Erythroblast (primary cell): Measurements from ENCODE around the gene VIPR2.
"Not testable (repeated sequence)": the region's sequence is repeated elsewhere in the genome, so short reads cannot be mapped to it uniquely, and the experiment has no call there.

Experiments used
- DNase-seq, 2 experiments: peaks; one replicate each; lab custom pipeline; 2025; lab: John Stamatoyannopoulos, UW
- GATA1 ChIP-seq: IDR thresholded peaks from 2 replicates; pipeline ENCODE4 v1.6.1; 2011; ENCODE audit warnings: low read depth, mild to moderate bottlenecking, control low read depth, low read length, moderate library complexity
- POLR2A ChIP-seq: IDR thresholded peaks from 2 replicates; pipeline ENCODE4 v1.6.1; 2011; ENCODE audit warnings: mild to moderate bottlenecking, low read length

VIPR2 gene

DNA sequence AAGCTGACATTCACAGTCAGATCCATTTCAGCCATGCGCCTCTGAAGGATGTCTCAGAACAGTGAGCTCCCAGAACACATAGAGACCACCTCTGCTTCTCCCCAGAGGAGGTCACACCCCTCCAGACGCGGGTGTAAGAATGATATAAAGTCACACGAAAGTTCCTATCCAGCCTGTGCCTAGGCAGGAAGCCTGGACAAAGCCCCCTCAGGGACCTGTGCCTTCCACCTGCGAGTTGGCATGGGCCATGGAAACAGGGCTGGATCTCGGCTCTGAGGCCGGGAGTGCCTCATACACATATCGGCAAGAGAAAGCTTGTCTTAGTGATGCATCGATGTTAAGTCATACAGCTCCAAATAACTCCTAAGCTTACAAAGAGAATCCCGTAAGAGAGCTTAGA is 5.0 kb downstream of the VIPR2 start:
- DNase-seq = no peak
- TF ChIP-seq GATA1 (no peak), POLR2A (no peak)

DNA sequence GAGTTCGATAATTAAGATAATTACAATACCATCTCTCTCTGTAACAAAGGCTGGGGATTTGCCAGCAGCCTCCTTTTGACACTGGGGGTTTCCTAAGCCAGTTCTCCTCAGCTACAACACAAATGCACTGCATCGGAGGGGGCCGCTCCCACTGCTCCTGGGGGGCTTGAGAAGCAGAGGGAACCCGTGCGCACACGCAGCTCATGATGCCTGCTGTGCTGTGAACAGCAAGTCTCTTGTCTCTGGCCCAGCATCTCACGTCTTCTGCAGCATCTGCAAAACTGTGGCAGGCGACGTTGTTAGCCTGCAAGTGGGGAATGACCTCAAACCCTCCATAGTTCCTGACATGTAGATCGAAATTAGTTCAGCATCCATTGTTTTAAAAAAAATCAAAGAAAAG is 5.5 kb downstream of the VIPR2 start:
- DNase-seq = no peak
- TF ChIP-seq POLR2A (no peak), GATA1 (no peak)

DNA sequence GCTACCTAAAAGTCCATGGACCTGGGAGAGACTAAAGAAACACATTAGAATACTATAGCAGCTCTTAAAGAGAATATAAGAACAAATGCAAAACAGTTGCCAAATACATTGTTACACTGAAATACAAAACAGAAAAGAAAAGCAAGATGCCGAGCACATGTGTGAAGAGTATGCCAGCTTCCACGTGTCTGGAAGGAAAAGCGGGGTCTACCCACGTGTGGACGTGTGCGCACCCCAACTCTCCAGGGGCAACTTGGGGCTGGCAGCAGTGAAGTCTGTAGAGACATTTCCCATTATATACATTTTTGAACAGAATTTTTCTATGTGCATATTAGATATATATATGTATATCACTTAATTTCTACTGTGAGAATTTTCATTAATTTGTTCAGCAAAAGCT is 6.2 kb downstream of the VIPR2 start:
- no peak for DNase-seq
- TF ChIP-seq POLR2A (no peak), GATA1 (no peak)

DNA sequence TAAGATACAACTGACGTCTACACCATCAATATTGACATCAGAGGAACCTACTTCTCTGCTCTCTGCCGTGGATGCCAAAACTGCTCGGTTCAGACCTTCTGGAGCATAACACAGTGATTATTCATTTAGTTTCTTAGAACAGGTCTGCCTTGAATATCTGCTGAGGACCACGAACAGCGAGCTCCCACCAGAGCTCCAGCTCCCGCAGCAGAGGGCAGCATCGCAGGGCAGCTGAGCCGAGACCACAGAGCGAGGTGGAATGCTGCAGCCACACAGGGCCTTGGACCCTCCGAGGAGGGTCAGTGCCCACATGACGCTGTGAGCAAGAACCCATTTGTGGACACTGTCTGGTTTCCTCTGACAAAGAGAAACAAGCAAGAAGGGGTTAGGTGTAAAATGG is 6.8 kb downstream of the VIPR2 start:
- DNase-seq = no peak
- TF ChIP-seq GATA1 = no peak
- TF ChIP-seq POLR2A = no peak

DNA sequence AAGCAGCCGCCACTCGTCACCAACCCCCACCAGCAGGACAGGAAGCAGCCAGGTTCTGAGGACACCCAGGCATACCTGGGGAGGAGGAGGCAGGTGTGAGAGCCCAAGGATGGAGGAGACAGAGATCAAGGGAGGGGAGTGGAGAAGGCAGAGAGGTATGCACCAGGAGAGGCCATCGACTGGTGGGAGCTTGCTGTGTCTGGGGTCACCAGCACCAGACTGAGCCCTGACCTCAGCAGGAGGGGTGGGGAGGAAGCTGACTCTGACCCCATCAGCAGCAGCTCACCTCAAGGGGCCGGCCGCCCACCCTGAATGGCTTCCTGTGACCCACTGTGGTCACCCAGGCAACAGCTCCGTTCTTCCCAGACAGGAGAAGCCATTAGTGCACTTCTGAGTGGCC is 7.8 kb downstream of the VIPR2 start:
- TF ChIP-seq GATA1 = no peak
- TF ChIP-seq POLR2A = no peak
- no peak for DNase-seq

DNA sequence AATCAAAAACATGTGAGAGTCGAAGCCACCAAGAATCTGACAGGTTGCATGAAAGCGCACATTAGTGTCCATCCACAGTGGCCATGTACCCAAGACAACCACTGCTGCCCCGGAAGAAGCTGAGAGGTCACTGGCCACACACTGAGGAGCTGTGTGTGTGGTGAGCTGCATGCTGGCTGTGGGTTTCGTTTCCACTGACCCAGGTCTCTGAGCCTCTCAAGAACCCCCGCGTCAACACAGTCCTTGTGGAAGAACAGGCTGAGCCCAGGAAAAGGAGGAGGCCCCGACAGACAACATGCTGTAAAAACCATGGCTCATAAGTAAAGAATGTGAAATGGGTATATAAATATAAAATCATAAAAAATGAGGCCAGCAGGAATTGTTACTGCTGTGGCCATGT is 8.2 kb downstream of the VIPR2 start:
- TF ChIP-seq GATA1 (no peak), POLR2A (no peak)
- DNase-seq = no peak

DNA sequence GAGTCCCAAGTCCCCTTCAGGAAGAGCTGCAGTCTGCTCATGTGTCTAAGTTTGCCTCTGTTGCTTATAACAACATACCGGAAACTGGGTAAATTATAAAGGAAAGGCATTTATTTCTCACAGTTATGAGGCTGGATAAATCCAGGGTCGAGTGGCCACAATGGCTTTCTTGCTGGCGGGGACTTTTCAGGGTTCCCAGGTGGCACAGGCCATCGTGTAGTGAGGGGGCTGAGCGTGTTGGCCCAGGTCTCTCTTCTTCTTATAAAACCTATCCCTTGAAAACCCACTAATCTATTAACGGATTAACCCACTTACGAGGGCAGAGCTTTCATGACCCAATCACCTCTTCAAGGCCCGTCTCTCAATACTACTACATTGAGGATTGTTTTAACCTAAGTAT is 8.7 kb downstream of the VIPR2 start:
- no peak for DNase-seq
- TF ChIP-seq GATA1 (no peak), POLR2A (no peak)

DNA sequence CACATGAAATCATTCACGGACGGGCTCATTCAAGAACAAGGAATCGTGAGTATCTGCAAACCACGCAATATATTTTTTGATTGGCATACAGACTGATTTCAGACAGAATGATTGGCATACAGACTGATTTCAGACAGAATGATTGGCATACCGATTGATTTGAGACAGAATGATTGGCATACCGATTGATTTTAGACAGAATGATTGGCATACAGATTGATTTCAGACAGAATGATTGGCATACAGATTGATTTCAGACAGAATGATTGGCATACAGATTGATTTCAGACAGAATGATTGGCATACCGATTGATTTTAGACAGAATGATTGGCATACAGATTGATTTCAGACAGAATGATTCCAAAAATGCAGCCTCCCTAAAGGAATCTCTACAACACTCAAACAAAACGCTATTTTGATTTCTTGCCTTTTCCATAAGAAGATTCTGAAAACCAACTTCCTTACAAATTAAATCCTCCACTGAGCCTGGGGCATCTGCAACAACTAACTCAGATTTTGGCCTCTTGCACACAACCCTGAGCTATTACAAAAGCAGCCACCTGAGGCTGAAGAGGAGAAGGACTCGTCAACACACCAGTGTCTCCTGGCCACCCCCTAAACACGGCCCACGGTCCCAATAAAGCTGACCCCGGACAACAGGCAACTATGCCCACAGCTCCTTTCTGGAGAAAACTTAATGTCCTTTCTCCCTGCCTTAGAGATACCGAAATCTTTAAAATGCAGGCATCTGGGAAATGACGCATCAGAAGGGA is 11.8 kb downstream of the VIPR2 start:
- DNase-seq = not testable (repeated sequence)

DNA sequence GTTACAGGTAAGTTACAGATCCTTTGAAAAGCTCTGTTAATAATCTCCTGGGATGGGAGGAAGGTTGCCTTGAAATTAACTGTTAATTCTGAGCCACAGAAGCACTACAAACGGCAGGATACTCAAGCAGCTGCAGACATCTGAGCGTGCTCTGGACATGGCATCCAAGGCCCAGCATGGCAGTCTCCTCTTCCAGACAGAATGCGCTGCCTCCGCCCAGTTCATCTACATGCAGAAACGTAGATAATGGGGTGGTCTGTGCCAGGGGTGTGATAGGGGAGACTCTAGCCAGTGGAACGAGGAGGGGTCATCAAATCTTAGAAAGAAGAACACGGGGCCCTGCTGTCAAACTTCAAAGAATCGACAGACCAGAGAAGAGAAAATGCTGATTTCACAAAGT is 13.8 kb downstream of the VIPR2 start:
- DNase-seq = no peak

DNA sequence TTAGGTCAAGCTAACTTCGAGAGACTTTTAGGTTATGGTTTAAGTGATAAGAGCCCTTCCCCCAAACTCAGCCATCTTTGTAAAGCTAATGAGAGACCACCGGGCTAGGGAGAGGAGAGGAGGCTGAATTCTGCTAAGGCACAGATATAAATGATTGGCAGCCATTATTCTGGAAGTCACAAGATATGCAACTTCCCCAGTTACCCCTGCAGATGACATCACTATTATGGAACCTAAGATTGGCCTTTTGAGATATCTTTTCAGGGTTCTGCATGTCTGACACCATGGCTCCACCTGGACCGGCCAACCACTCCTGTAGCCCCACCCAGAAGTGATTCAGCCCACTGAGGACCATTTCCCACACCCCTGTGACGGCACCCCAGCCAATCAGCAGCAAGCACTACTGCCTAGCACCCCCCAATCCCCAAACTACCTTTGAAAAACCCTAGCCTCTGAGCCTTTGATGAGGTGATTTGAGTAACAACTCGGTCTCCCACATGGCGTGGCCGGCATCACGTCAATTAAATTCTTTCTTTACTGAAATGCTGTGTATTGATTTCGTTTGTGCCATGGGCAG is 14.4 kb downstream of the VIPR2 start:
- DNase-seq = no peak
- TF ChIP-seq POLR2A (no peak), GATA1 (no peak)

More for the DNA sequence above, 13.8 kb downstream of the VIPR2 start:
- no peak for TF ChIP-seq POLR2A
- no peak for TF ChIP-seq GATA1

DNA sequence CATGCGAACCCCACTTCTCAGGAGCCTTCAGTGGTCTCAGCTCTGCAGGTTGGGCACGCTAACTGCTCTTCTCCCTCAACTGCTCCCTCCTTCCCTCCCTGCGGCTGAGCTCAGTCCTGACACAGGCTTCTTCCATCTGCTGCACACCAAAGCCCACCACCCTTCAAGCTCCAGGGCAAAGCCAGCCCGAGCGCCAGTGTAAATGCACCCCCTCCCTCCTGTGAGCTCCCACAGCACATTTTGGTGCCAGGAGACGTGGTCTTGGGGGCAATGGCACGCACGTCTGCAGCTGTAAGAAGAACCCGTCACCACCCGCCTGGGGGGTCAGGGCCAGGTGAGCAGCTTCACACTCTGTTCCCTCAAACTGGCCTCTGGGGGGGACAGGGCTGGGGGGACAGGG is 15.9 kb downstream of the VIPR2 start:
- DNase-seq = no peak
- TF ChIP-seq GATA1 (no peak), POLR2A (no peak)

DNA sequence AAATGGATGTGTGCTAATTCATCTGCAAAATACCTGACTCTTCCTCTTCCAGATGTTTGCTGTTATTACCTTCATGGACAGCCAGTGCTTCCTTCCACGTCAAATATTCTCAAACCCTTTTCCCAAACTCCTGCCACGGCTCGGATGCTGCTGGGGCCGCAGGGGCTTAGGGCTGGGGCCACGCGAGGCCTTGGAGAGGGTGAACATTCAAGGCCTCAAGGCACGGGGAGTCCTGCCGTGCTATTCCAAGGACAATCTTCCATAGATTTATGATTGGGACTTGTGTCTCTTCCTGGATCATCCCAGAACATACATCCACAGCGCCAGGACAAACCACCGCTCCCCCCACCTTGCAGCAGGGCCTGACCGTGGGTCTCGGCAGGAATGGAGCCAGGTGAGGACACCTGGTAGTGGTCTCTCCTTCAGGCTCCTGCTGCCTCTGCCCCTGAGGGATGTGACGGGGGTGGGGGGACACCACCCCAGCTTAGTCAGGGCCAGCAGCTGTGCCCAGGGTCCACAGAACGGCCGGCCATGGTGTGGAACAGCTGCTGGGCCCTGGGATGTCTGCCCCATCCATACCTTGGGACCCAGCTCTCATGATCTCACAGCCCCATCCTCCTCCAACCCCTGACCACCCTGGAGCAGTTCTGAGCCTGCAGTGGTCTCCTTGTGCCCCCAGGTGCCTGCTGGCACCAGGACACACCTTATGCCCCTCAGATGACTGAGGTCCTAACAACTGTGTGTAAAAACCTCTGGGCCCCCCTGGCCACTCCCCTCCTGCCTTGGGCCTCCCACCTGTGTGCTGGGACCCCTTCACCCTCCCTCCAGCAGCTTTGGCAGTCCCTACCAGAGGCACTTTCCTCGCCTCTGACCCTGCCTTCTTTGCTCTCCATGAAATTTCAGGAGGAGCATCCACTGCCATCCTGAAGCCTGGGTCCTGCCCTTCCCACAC is 16.7 kb downstream of the VIPR2 start:
- no peak for DNase-seq
- TF ChIP-seq GATA1 (no peak), POLR2A (no peak)

DNA sequence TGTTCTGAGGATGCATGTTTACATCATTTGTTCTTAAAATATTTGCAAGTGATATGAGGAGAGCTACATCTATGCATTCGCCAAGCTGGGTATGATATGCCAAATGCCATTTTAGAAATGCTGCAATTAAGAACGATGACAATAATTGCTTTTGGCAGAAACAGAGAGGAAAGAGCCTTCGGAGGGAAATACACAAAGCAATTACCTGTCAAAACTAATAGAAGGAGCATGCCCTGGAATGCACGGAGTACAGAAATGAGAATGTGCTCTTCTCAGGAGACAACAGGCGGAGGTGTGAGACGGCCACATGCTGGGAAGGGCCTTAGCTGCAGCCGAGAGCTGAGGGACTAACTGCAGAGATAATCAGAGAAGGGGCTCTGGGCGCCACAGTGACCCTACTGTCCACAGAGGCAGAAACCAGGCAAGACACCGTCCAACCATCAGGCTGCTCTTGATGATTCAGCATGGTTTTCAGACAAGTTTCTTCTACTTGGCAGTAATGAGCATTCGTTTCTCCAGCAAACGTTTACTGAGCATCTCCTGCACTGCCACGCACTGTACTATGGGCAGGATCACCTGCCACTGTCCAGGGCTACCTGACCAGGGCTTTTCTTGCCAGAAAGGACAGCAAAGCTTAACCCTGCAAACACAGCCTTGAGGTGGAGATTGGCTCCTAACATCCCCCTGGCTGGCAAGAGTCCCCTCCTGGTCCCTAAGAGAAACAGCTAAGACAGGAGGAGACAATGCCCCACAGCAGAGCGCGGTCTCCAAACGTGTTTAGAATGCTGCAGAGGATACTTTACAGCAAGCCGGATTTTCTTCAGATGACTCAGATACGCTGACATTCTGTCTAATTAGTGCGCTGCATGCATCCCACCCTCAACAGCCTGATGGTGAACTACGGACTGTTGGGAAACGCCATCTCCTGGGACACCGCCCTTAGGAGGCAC is 18.1 kb downstream of the VIPR2 start:
- no peak for DNase-seq
- TF ChIP-seq GATA1 = no peak
- TF ChIP-seq POLR2A = no peak
